ENCODE measurements around the gene DNER.

DNER gene

DNA sequence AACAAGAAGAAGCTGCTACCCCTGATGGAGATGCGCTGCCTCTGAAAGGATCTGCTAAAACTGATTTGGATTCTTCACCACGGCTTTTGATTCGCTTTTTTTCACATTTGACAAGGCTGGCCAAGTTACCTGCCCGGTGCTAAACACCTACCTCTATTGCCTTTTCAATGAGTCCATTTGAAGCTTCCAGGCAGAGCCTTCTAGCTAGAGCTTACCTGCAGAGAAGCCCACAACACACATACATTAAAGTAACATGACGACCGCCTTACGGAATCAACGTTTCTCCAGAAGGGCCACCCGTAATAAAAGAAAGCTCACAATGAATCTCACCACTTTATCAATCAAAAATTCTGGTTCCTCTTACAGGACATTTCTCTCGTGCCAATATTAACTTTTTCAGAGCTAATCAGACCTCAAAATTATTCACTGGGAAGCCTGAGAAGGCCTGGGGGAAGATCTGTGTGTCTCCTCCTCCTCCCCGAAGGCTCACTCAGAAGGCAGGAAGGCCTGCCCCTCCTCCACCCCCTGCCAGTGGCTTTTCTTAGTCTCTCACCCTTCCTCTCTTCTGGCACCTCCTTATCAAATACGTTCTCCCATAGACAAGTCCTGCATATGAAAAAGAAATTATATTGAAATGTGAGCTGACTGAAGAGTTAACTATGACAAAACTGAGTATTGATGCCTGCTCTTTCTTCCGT is 171.0 kb downstream of the DNER start:
- Histone ChIP-seq H3K36me3 (ENCODE audit: control insufficient read depth, insufficient read depth, low read length) (no peaks in the 10 kb centered on the region), H3K27me3 (ENCODE audit: control insufficient read depth, insufficient read depth, low read length) (no peaks in the 10 kb centered on the region), H3K79me2 (no peaks in the 10 kb centered on the region), H2AFZ (no peak overlapping the region), H3K27ac (no peak overlapping the region), H3K9me3 (ENCODE audit: control insufficient read depth, low read length) (no peaks in the 10 kb centered on the region), H3K9ac (no peak overlapping the region), H3K4me2 (ENCODE audit: low read length) (no peak overlapping the region), H3K4me3 (ENCODE audit: low read depth, low read length) (no peak overlapping the region), H3K4me1 (no peaks in the 10 kb centered on the region)
- TF ChIP-seq, protein P1, sequence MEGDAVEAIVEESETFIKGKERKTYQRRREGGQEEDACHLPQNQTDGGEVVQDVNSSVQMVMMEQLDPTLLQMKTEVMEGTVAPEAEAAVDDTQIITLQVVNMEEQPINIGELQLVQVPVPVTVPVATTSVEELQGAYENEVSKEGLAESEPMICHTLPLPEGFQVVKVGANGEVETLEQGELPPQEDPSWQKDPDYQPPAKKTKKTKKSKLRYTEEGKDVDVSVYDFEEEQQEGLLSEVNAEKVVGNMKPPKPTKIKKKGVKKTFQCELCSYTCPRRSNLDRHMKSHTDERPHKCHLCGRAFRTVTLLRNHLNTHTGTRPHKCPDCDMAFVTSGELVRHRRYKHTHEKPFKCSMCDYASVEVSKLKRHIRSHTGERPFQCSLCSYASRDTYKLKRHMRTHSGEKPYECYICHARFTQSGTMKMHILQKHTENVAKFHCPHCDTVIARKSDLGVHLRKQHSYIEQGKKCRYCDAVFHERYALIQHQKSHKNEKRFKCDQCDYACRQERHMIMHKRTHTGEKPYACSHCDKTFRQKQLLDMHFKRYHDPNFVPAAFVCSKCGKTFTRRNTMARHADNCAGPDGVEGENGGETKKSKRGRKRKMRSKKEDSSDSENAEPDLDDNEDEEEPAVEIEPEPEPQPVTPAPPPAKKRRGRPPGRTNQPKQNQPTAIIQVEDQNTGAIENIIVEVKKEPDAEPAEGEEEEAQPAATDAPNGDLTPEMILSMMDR (IDR thresholded peaks at IDR 0.05): no peak

DNA sequence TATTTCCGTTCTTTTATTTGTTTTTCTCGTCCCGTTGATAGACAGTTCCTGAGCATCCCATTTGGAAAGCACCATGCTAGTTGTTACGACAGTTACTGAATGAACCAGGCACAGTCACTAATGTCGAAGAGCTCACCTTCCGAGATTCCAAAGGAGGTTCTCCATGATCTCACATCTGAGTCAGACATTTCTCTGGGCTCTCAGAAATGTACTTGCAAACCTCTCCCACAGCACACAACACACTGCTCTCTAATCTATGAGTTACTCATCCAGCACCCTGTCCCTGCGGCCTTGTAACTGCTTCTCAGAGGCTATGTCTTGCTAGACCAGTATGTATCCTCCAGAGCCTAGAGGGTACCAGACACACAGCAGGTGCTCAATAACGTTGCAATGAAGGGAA is 174.7 kb downstream of the DNER start:
- H3K36me3 ChIP-seq (ENCODE audit: control insufficient read depth, insufficient read depth, low read length): no peaks in the 10 kb centered on the region
- no peak overlapping the region for H3K9ac ChIP-seq
- no peak overlapping the region for H3K4me3 ChIP-seq (ENCODE audit: low read depth, low read length)
- no peak overlapping the region for H2AFZ ChIP-seq
- H3K4me1 ChIP-seq: no peaks in the 10 kb centered on the region
- H3K27me3 ChIP-seq (ENCODE audit: control insufficient read depth, insufficient read depth, low read length): no peaks in the 10 kb centered on the region
- TF ChIP-seq, protein P1 (IDR thresholded peaks at IDR 0.05): no peak
- no peaks in the 10 kb centered on the region for H3K9me3 ChIP-seq (ENCODE audit: control insufficient read depth, low read length)
- no peak overlapping the region for H3K27ac ChIP-seq
- H3K79me2 ChIP-seq: no peaks in the 10 kb centered on the region
- no peak overlapping the region for H3K4me2 ChIP-seq (ENCODE audit: low read length)

DNA sequence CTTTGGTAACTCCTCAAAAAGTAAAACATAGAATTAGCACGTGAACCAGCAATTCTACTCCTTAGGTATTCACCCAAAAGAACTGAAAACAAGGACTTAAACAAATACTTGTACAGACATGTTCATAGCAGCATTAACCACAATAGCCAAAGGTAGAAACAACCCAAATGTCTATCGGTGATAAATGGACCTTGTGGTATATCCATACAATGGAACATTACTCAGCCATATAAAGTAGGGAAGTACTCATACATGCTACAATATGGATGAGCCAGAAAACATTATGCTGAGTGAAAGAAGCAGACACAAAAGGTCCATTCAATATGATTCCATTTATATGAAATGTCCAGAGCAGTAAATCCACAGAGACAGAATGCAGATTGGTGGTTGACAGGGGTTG is 182.8 kb downstream of the DNER start:
- no peak overlapping the region for H3K4me3 ChIP-seq (ENCODE audit: low read depth, low read length)
- no peak overlapping the region for H2AFZ ChIP-seq
- no peak overlapping the region for H3K9ac ChIP-seq
- peaks cover 2% of the 10 kb centered on the region for H3K36me3 ChIP-seq (ENCODE audit: control insufficient read depth, insufficient read depth, low read length)
- no peaks in the 10 kb centered on the region for H3K9me3 ChIP-seq (ENCODE audit: control insufficient read depth, low read length)
- no peaks in the 10 kb centered on the region for H3K27me3 ChIP-seq (ENCODE audit: control insufficient read depth, insufficient read depth, low read length)
- H3K27ac ChIP-seq: no peak overlapping the region
- TF ChIP-seq, protein P1 (IDR thresholded peaks at IDR 0.05): no peak
- H3K4me2 ChIP-seq (ENCODE audit: low read length): no peak overlapping the region
- H3K4me1 ChIP-seq: no peaks in the 10 kb centered on the region
- H3K79me2 ChIP-seq: no peaks in the 10 kb centered on the region

DNA sequence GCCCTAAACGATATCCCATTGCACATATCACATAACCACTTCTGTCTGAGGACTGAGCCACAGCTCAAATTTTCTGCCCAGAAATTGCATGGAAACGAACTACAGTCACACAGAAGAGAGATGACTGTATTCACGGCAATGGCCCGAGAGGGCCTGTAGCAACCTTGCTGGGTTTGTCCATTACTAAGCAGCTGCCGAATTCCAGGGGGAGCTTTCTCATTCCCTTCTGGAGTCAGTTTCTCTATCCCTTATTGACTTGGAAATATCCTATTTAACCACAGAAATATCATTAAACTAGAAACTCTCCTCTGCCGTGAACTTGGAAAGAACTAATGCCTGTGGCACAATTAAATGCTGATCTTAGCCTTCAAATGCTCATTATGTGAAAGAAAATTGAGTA is 183.9 kb downstream of the DNER start:
- TF ChIP-seq, protein P1 (IDR thresholded peaks at IDR 0.05): no peak
- H3K4me2 ChIP-seq (ENCODE audit: low read length): no peak overlapping the region
- no peak overlapping the region for H3K4me3 ChIP-seq (ENCODE audit: low read depth, low read length)
- no peaks in the 10 kb centered on the region for H3K4me1 ChIP-seq
- no peak overlapping the region for H3K27ac ChIP-seq
- no peaks in the 10 kb centered on the region for H3K27me3 ChIP-seq (ENCODE audit: control insufficient read depth, insufficient read depth, low read length)
- peaks cover 2% of the 10 kb centered on the region for H3K36me3 ChIP-seq (ENCODE audit: control insufficient read depth, insufficient read depth, low read length)
- no peak overlapping the region for H2AFZ ChIP-seq
- no peak overlapping the region for H3K9ac ChIP-seq
- H3K9me3 ChIP-seq (ENCODE audit: control insufficient read depth, low read length): no peaks in the 10 kb centered on the region
- H3K79me2 ChIP-seq: no peaks in the 10 kb centered on the region

DNA sequence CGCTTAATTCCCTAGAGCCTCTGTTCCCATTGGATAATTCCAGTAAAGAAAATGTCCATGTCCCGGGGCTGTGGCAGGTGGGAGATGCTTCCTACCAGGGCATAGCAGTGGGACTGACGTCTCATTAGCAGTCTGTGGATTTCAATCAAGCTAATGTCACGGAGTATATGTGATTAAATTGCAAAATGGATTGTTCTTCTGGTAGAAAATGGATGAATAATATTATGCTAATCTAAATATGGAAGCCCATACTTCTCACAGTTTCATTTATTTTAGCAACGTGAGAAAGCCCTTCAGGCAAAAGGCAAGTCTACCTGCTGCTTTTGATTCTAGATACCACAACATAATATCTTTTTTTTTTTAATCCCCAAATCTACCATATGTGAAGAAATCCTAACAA is 185.5 kb downstream of the DNER start:
- H3K4me1 ChIP-seq: no peaks in the 10 kb centered on the region
- no peaks in the 10 kb centered on the region for H3K79me2 ChIP-seq
- H3K9ac ChIP-seq: no peak overlapping the region
- TF ChIP-seq, protein P1 (IDR thresholded peaks at IDR 0.05): no peak
- H3K9me3 ChIP-seq (ENCODE audit: control insufficient read depth, low read length): no peaks in the 10 kb centered on the region
- H2AFZ ChIP-seq: no peak overlapping the region
- no peak overlapping the region for H3K27ac ChIP-seq
- H3K4me2 ChIP-seq (ENCODE audit: low read length): no peak overlapping the region
- peaks cover 2% of the 10 kb centered on the region for H3K36me3 ChIP-seq (ENCODE audit: control insufficient read depth, insufficient read depth, low read length)
- H3K4me3 ChIP-seq (ENCODE audit: low read depth, low read length): no peak overlapping the region
- H3K27me3 ChIP-seq (ENCODE audit: control insufficient read depth, insufficient read depth, low read length): no peaks in the 10 kb centered on the region
